ENCODE results near the gene SHC3. TPM values are rescaled to one million over a fixed set of nuclear protein-coding genes. Genes with fewer than 3 reads are reported as not detected.

SHC3 gene
- total and polyA plus RNA-seq, 2 experiments from 2014 or later: 1.3 to 2.9 TPM

DNA sequence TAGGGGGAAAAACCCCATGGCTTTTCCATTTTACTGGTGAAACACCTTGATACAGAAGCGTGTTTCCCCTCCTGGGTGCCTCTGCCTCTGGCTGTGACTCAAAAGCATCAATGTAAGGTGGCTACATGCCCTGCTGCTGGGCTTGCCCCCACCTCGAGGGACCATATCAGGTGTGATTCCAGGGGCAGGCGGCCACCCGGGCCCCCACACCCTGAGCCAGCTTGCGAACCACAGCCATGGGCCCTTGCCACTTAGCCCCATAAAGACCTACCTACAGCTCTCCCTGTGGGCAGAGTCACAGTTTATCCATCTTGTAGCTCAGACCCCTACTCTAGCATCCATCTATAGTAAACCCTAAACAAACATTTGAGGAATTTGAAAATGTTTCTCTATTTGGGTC is 10.8 kb downstream of the SHC3 start:
- Histone ChIP-seq H3K9me2 (ENCODE audit: insufficient read depth) (no peaks in the 10 kb centered on the region), H3K4me2 (no peak overlapping the region), H3K27ac (ENCODE audit: low read depth) (no peak overlapping the region), H3K36me3 (ENCODE audit: insufficient read depth) (no peaks in the 10 kb centered on the region), H3F3A (replicated peaks; ENCODE audit: low read depth) (no peaks in the 10 kb centered on the region), H3K79me2 (replicated peaks; ENCODE audit: insufficient read depth) (no peaks in the 10 kb centered on the region), H2AFZ (no peak overlapping the region), H3K27me3 (ENCODE audit: insufficient read depth) (no peaks in the 10 kb centered on the region), H4K20me1 (replicated peaks; ENCODE audit: insufficient read depth) (no peaks in the 10 kb centered on the region), H3K4me1 (ENCODE audit: insufficient read depth) (no peaks in the 10 kb centered on the region), H3K4me3 (no peak overlapping the region)
- ATAC-seq (no peak), DNase-seq (ENCODE audit: low spot score) (no peak)
- Mint-ChIP-seq H3K36me3 (ENCODE audit: low read depth) (no peaks in the 10 kb centered on the region), H3K9me3 (no peaks in the 10 kb centered on the region; the same call in 2 of the 3 replicates), H3K27me3 (ENCODE audit: insufficient read depth, low read depth, poor library complexity) (no peaks in the 10 kb centered on the region), H3K27ac (no peak overlapping the region), H3K4me3 (no peak overlapping the region), H3K4me1 (no peaks in the 10 kb centered on the region; the same call in 2 of the 3 replicates)
- no peak for TF ChIP-seq STAT1 (IDR thresholded peaks at IDR 0.05; ENCODE audit: unreplicated experiment)
- no peak for TF ChIP-seq CREB1 (CRISPR knock-in tag; IDR thresholded peaks at IDR 0.05; ENCODE audit: low read depth)
- TF ChIP-seq POLR2AphosphoS5 (IDR thresholded peaks at IDR 0.05; ENCODE audit: low read depth): no peak
- TF ChIP-seq JUNB (IDR thresholded peaks at IDR 0.05; ENCODE audit: unreplicated experiment): no peak
- TF ChIP-seq, protein P1, sequence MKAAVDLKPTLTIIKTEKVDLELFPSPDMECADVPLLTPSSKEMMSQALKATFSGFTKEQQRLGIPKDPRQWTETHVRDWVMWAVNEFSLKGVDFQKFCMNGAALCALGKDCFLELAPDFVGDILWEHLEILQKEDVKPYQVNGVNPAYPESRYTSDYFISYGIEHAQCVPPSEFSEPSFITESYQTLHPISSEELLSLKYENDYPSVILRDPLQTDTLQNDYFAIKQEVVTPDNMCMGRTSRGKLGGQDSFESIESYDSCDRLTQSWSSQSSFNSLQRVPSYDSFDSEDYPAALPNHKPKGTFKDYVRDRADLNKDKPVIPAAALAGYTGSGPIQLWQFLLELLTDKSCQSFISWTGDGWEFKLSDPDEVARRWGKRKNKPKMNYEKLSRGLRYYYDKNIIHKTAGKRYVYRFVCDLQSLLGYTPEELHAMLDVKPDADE (IDR thresholded peaks at IDR 0.05): no peak
- no peak for TF ChIP-seq CTCF (conservative IDR thresholded peaks at IDR 0.05; ENCODE audit: low read depth in 2 of 2)
- no peak for TF ChIP-seq EZH2phosphoT487 (IDR thresholded peaks at IDR 0.05; ENCODE audit: unreplicated experiment)
- no peak for TF ChIP-seq ZNF462 (CRISPR knock-in tag; IDR thresholded peaks at IDR 0.05)
- TF ChIP-seq ZNF331 (CRISPR knock-in tag; IDR thresholded peaks at IDR 0.05; ENCODE audit: low read depth): no peak
- no peak for TF ChIP-seq EZH2 (IDR thresholded peaks at IDR 0.05; ENCODE audit: low read depth, unreplicated experiment)
- no peak for TF ChIP-seq ZNF114 (CRISPR knock-in tag; IDR thresholded peaks at IDR 0.05)
- TF ChIP-seq, protein P2, sequence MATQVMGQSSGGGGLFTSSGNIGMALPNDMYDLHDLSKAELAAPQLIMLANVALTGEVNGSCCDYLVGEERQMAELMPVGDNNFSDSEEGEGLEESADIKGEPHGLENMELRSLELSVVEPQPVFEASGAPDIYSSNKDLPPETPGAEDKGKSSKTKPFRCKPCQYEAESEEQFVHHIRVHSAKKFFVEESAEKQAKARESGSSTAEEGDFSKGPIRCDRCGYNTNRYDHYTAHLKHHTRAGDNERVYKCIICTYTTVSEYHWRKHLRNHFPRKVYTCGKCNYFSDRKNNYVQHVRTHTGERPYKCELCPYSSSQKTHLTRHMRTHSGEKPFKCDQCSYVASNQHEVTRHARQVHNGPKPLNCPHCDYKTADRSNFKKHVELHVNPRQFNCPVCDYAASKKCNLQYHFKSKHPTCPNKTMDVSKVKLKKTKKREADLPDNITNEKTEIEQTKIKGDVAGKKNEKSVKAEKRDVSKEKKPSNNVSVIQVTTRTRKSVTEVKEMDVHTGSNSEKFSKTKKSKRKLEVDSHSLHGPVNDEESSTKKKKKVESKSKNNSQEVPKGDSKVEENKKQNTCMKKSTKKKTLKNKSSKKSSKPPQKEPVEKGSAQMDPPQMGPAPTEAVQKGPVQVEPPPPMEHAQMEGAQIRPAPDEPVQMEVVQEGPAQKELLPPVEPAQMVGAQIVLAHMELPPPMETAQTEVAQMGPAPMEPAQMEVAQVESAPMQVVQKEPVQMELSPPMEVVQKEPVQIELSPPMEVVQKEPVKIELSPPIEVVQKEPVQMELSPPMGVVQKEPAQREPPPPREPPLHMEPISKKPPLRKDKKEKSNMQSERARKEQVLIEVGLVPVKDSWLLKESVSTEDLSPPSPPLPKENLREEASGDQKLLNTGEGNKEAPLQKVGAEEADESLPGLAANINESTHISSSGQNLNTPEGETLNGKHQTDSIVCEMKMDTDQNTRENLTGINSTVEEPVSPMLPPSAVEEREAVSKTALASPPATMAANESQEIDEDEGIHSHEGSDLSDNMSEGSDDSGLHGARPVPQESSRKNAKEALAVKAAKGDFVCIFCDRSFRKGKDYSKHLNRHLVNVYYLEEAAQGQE (IDR thresholded peaks at IDR 0.05; ENCODE audit: unreplicated experiment): no peak
- no peak for TF ChIP-seq NANOG (IDR thresholded peaks at IDR 0.05; ENCODE audit: borderline replicate concordance)

Measured in GM23338 (cell line).